Pons (tissue), 1 donor: ENCODE results near the gene ARPC4.

Experiments
- DNase-seq: peaks from one replicate; pipeline ENCODE4 v3.0.0-alpha.2; 2016; ENCODE audit warnings: low spot score

The ARPC4 gene

DNA sequence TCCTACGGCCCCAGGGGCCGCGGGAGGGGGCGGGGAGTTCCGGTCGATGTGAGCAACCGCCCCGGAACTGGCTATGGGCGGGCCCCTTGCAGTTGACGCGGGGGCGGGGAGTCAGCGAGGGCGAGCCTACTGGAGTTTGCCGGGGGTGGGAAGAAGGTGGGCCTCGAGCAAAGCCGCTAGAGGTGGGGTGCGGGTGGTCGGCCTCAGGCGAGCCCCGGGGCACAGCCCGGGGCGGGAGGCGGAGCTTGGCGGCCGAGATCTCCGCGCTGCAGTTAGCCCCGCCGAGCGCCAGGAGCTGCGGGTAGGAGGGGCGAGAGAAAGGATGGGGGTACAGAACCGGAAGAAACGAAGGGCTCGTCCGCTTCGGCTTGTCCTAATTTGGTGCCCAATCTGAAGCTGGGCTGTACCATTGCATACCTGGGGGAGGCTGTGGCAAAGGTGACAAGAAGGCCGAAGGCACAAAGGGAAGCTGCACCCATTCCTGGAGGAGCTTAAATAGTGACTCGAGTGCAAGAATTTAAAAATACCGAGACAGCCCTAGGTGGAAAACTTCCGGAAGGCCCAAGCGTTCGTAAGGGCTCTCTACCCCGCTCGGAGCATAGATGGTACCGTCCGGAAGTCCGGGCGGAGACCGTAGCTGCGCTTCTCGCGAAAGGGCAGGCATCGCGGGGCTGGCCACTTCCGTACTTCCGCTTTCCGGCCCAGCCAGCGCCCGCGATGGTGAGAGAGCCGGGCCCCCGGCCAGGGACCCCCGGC, at the start of gene ARPC4, which contains the start of gene TADA3:
Gene ARPC4 (plus strand): TSS at position 678 of the 756 bp plus-strand sequence. CDS start 40 bp downstream, at position 718.
Gene TADA3 (minus strand): TSS at position 69 of the 756 bp plus-strand sequence. CDS start 1,007 bp downstream, outside the sequence.
- DNase-seq: peak; percentile 97

GRCh38 chr3:9743548-9743947, 49.3 kb upstream of the ARPC4 start:
- no peak for DNase-seq

DNA sequence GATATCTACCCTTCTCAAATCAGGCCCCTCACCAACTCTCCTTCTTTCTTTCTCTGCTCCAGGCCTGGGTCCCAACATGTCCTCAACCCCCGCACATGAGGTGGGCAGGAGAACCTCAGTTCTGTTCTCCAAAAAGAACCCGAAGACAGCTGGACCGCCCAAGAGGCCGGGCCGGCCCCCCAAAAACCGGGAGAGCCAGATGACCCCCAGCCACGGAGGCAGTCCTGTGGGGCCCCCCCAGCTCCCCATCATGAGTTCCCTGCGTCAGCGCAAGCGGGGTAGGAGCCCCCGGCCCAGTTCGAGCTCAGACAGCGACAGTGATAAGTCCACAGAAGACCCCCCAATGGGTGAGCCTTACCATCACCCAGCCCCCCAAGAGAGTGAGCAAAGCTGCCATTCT, 48.7 kb upstream of the ARPC4 start:
- no peak for DNase-seq

- no peak for DNase-seq
Measured at GRCh38 chr3:9745521-9745920, 47.4 kb upstream of the ARPC4 start.

DNA sequence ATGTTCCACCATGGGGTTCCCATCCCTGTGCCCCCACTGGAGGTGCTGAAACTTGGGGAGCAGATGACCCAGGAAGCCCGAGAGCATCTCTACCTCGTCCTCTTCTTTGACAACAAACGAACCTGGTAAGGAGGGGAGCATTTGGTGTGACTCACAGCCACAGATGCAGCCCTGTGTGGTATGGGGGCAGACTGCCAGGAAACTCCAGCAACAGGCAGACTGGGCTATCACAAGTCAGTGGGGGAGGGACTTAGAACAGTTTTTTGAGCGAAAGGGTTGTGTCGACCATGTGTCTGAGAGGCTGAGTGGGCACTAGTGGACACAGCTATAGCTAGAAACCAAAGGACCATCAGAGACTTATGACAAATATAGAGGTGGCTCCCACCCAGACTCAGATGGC, 46.6 kb upstream of the ARPC4 start:
- DNase-seq: no peak

- DNase-seq: no peak
Measured at GRCh38 chr3:9747267-9747666, 45.6 kb upstream of the ARPC4 start.

- DNase-seq: no peak
Measured at GRCh38 chr3:9748031-9748430, 44.9 kb upstream of the ARPC4 start.

DNA sequence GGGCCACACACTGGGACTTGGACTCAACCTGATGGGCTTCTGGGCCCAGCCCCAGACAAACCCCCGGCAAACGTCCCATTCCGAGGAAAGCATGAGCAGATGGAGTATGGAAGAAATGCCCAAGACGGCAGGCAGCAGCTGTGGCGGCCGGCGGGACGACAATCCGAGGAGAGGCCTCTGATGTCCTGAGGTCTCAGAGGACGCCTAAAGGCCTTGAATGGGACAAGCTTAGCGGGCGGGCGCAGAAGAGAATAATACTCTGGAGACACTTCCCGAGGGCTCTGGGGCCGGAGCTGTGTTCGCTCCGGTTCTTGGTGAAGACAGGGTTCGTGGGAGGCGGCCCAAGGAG, 43.6 kb upstream of the ARPC4 start:
- peak; percentile 35 for DNase-seq

DNA sequence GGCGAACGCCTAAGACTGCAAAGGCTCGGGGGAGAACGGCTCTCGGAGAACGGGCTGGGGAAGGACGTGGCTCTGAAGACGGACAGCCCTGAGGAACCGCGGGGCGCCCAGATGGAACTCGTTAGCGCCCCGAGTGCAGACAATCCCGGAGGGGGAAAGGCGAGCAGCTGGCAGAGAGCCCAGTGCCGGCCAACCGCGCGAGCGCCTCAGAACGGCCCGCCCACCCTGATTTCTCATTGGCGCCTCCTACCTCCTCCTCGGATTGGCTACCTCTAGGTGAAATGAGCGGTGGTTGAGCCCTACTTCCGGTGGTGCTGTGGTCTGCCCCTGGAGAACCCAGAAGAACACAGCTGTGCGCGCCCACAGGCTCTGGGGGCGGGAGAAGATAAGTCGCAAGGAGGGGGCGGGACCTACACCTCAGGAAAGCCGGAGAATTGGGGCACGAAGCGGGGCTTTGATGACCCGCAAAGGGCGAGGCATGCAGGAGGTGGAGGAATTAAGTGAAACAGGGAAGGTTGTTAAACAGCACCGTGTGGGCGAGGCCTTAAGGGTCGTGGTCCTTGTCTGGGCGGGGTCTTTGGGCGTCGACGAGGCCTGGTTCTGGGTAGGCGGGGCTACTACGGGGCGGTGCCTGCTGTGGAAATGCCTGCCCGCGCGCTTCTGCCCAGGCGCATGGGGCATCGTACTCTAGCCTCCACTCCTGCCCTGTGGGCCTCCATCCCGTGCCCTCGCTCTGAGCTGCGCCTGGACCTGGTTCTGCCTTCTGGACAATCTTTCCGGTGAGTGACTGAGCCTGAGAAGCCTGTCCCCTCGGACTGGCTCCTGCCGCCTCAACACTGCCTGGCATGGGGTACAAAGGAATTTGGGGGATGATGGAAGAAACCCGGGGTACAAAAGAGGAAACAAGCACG, 43.0 kb upstream of the ARPC4 start, which contains the start of gene OGG1:
Gene OGG1 (plus strand): TSS at position 308 of the 911 bp plus-strand sequence. CDS start 335 bp downstream, at position 643.
- peak; percentile 97 for DNase-seq

- DNase-seq: no peak
Measured at GRCh38 chr3:9750556-9751411, 42.1 kb upstream of the ARPC4 start.

DNA sequence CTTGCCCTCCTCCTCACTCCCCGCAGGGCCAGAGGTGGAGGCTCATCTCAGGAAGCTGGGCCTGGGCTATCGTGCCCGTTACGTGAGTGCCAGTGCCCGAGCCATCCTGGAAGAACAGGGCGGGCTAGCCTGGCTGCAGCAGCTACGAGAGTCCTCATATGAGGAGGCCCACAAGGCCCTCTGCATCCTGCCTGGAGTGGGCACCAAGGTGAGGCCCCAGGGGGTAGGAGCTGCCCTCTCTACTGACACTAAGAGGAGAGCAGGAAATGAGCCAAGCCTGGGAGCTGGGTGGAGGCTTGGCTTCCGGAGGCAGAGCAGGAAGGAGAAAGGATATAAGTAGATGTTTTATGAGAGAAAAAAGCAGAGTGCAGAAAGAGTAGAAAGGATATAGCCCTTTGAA, 38.2 kb upstream of the ARPC4 start:
- DNase-seq: no peak

- DNase-seq: no peak
Measured at GRCh38 chr3:9757427-9757826, 35.5 kb upstream of the ARPC4 start.

- no peak for DNase-seq
Measured at GRCh38 chr3:9760779-9761505, 31.9 kb upstream of the ARPC4 start.

GRCh38 chr3:9761919-9762318, 31.0 kb upstream of the ARPC4 start:
- DNase-seq: no peak

GRCh38 chr3:9762871-9763270, 30.0 kb upstream of the ARPC4 start:
- DNase-seq: no peak

GRCh38 chr3:9765865-9766264, 27.0 kb upstream of the ARPC4 start:
- DNase-seq: no peak

- DNase-seq: no peak
Measured at GRCh38 chr3:9767418-9767817, 25.5 kb upstream of the ARPC4 start.

- DNase-seq: no peak
Measured at GRCh38 chr3:9768141-9768775, 24.6 kb upstream of the ARPC4 start.

DNA sequence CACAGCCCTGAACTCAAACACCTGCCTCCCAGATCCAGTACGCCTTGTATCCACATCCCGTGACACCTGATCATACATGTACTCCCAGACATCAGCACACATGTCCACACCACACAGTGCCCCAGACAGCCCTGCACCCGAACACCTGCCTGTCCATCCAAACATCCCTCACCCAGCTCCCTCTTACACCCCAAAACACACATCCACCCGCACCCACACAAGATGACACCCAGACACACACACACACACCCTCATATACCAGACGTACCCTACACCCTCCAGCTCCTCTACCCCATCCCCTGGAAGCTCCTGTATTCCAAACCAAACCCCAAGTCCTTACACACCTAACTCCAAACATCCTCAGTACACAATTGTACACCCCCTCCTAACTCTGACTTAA, 23.9 kb upstream of the ARPC4 start:
- no peak for DNase-seq

- DNase-seq: no peak
Measured at GRCh38 chr3:9769426-9770275, 23.2 kb upstream of the ARPC4 start, which contains the start of gene CAMK1. CAMK1 (minus strand) TSS chr3:9769947; CDS start chr3:9767749, 2,198 bp downstream.
